Measurements from ENCODE around the gene SGCD. TPM values are rescaled to one million over a fixed set of nuclear protein-coding genes. Genes with fewer than 3 reads are reported as not detected.

Gene SGCD
- polyA plus RNA-seq, 1 donor (not counting 4 experiments of a cell fraction or from before 2014, with no cell fraction given) = not detected

GRCh38 chr5:156331181-156331580, 4.2 kb downstream of the SGCD start:
- Histone ChIP-seq H3K9me1 (ENCODE audit: control insufficient read depth, extremely low read depth, insufficient read depth, low read length) (no peaks in the 10 kb centered on the region), H3K4me1 (ENCODE audit: control insufficient read depth, extremely low read depth, insufficient read depth, low read length) (no peaks in the 10 kb centered on the region), H3K4me3 (ENCODE audit: control insufficient read depth in 2 of 3, extremely low read depth in 1 of 3, insufficient read depth in 2 of 3, low read depth in 1 of 3, low read length in 3 of 3) (no peak overlapping the region), H3K9ac (ENCODE audit: control insufficient read depth, extremely low read depth, insufficient read depth, low read length) (no peak overlapping the region), H3K27me3 (ENCODE audit: control insufficient read depth, extremely low read depth, insufficient read depth, low read length) (no peaks in the 10 kb centered on the region), H3K27ac (ENCODE audit: control insufficient read depth, insufficient read depth, low read length) (no peak overlapping the region), H3K9me3 (ENCODE audit: control insufficient read depth, low read depth, low read length) (peaks cover 2% of the 10 kb centered on the region), H3K79me2 (ENCODE audit: control insufficient read depth, insufficient read depth, low read length) (no peaks in the 10 kb centered on the region), H3K36me3 (ENCODE audit: control insufficient read depth in 2 of 2, extremely low read depth in 1 of 2, insufficient read depth in 2 of 2, low read length in 2 of 2) (no peaks in the 10 kb centered on the region), H4K20me1 (ENCODE audit: control insufficient read depth, extremely low read depth, insufficient read depth, low read length) (no peaks in the 10 kb centered on the region), H3K4me2 (ENCODE audit: control insufficient read depth, extremely low read depth, insufficient read depth, low read depth, low read length) (no peak overlapping the region), H2AFZ (ENCODE audit: control insufficient read depth, low read length) (no peak overlapping the region)
- TF ChIP-seq EZH2 (IDR thresholded peaks at IDR 0.05; ENCODE audit: low read length) = no peak
- TF ChIP-seq CTCF (optimal IDR thresholded peaks at IDR 0.05 in 1 of 3, IDR thresholded peaks at IDR 0.05 in 1 of 3, conservative IDR thresholded peaks at IDR 0.05 in 1 of 3; ENCODE audit: extremely low read depth in 1 of 3, insufficient read depth in 2 of 3, low read length in 3 of 3) = no peak
- FAIRE-seq = no peak
- no peak for DNase-seq (ENCODE audit: low read depth, low spot score)
- dilution Hi-C loops (cut with MboI; ENCODE audit: extremely low pct_ligation_motif_present, low sequenced_read_pairs) = no loop called here

DNA sequence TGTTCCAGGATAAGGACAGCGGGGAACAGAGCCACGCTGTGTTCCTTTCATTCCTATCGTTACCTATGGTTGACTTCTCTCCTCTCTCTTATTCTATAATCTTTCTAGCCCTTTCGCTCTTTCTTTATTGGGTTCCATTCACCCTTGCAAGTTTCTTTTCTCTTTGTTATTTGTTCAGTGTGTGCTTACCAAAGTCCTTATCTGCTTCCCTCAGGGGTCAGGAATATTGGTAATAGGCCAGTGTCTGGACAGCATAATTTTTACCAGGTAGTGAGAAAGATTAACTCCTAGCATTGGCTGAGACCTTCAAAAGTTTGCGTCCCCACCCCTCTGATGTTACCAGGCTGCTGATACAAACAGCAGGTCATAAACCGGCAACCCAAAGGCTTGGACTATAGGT, 4.9 kb downstream of the SGCD start:
- H3K9me1 ChIP-seq (ENCODE audit: control insufficient read depth, extremely low read depth, insufficient read depth, low read length) = no peaks in the 10 kb centered on the region
- TF ChIP-seq EZH2 (IDR thresholded peaks at IDR 0.05; ENCODE audit: low read length) (no peak), CTCF (optimal IDR thresholded peaks at IDR 0.05 in 1 of 3, IDR thresholded peaks at IDR 0.05 in 1 of 3, conservative IDR thresholded peaks at IDR 0.05 in 1 of 3; ENCODE audit: extremely low read depth in 1 of 3, insufficient read depth in 2 of 3, low read length in 3 of 3) (no peak)
- no peak overlapping the region for H2AFZ ChIP-seq (ENCODE audit: control insufficient read depth, low read length)
- dilution Hi-C loops (cut with MboI; ENCODE audit: extremely low pct_ligation_motif_present, low sequenced_read_pairs) = no loop called here
- no peak overlapping the region for H3K4me3 ChIP-seq (ENCODE audit: control insufficient read depth in 2 of 3, extremely low read depth in 1 of 3, insufficient read depth in 2 of 3, low read depth in 1 of 3, low read length in 3 of 3)
- no peaks in the 10 kb centered on the region for H3K79me2 ChIP-seq (ENCODE audit: control insufficient read depth, insufficient read depth, low read length)
- no peak overlapping the region for H3K27ac ChIP-seq (ENCODE audit: control insufficient read depth, insufficient read depth, low read length)
- H4K20me1 ChIP-seq (ENCODE audit: control insufficient read depth, extremely low read depth, insufficient read depth, low read length) = no peaks in the 10 kb centered on the region
- H3K27me3 ChIP-seq (ENCODE audit: control insufficient read depth, extremely low read depth, insufficient read depth, low read length) = no peaks in the 10 kb centered on the region
- H3K4me1 ChIP-seq (ENCODE audit: control insufficient read depth, extremely low read depth, insufficient read depth, low read length) = no peaks in the 10 kb centered on the region
- no peak for DNase-seq (ENCODE audit: low read depth, low spot score)
- no peak overlapping the region for H3K4me2 ChIP-seq (ENCODE audit: control insufficient read depth, extremely low read depth, insufficient read depth, low read depth, low read length)
- no peak overlapping the region for H3K9ac ChIP-seq (ENCODE audit: control insufficient read depth, extremely low read depth, insufficient read depth, low read length)
- peaks cover 2% of the 10 kb centered on the region for H3K9me3 ChIP-seq (ENCODE audit: control insufficient read depth, low read depth, low read length)
- FAIRE-seq = no peak
- H3K36me3 ChIP-seq (ENCODE audit: control insufficient read depth in 2 of 2, extremely low read depth in 1 of 2, insufficient read depth in 2 of 2, low read length in 2 of 2) = no peaks in the 10 kb centered on the region
